Fibroblast of lung (primary cell): ENCODE measurements around the gene CAPN12.

Source experiments
- EZH2 ChIP-seq: IDR thresholded peaks from 2 replicates; pipeline ENCODE4 v1.5.1; 2012; ENCODE audit warnings: low read length, control low read depth, mild to moderate bottlenecking; ENCODE audit errors: missing control alignments
- TF ChIP-seq, protein P1 (sequence below), 2 donors: IDR thresholded peaks in 1 of 2; conservative IDR thresholded peaks in 1 of 2; 1 replicate in 1 of 2; 2 replicates in 1 of 2; pipeline ENCODE4 v1.5.1; 2011 to 2012; ENCODE audit warnings: low read length in 2 of 2, control low read depth in 1 of 2, inconsistent platforms in 1 of 2, low read depth in 1 of 2, mild to moderate bottlenecking in 1 of 2

GRCh38 chr19:38742906-38743305 is 1.4 kb downstream of the CAPN12 start:
- no peak for TF ChIP-seq EZH2
- TF ChIP-seq, protein P1, sequence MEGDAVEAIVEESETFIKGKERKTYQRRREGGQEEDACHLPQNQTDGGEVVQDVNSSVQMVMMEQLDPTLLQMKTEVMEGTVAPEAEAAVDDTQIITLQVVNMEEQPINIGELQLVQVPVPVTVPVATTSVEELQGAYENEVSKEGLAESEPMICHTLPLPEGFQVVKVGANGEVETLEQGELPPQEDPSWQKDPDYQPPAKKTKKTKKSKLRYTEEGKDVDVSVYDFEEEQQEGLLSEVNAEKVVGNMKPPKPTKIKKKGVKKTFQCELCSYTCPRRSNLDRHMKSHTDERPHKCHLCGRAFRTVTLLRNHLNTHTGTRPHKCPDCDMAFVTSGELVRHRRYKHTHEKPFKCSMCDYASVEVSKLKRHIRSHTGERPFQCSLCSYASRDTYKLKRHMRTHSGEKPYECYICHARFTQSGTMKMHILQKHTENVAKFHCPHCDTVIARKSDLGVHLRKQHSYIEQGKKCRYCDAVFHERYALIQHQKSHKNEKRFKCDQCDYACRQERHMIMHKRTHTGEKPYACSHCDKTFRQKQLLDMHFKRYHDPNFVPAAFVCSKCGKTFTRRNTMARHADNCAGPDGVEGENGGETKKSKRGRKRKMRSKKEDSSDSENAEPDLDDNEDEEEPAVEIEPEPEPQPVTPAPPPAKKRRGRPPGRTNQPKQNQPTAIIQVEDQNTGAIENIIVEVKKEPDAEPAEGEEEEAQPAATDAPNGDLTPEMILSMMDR (conservative IDR thresholded peaks at IDR 0.05 in 1 of 2, IDR thresholded peaks at IDR 0.05 in 1 of 2; ENCODE audit: low read depth in 1 of 2, low read length in 2 of 2): no peak
